ENCODE results near the gene POP7. TPM values are rescaled to one million over a fixed set of nuclear protein-coding genes. Genes with fewer than 3 reads are reported as not detected.
"Not testable (repeated sequence)": the region's sequence is repeated elsewhere in the genome, so short reads cannot be mapped to it uniquely, and the experiment has no call there.

The POP7 gene
- total RNA-seq, 2 experiments from 2014 or later = 43.6 to 53.4 TPM

DNA sequence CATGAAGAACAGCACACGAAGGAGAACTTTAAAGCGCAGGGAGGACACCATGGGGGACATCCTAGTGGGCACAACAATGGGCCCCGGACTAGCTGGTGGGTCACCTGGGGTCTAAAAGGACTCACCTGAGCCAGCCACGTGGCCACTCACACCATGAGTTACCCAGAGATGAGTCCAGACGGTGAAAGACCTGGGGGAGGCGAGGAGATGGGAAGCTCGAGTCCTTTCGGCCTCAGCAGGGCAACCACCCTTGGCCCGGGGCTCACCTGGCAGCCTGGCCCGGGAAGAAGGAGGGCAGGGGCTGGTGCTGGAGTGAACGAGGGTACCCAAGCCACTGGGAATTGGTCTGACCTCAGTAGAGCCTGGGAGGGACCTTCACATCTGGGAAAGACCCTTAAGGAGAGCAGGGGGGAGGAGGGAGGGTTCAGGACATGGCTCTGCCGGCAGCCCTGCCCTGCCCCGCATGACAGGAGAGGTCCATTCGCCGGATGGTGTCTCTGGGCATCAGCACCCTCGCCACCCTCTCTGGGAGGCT, 17.5 kb upstream of the POP7 start:
- Mint-ChIP-seq H3K27me3 (no peaks in the 10 kb centered on the region), H3K9me3 (ENCODE audit: low read depth) (no peaks in the 10 kb centered on the region), H3K27ac (peak overlapping the region; percentile 37), H3K4me3 (no peak overlapping the region), H3K4me1 (peaks cover 20% of the 10 kb centered on the region), H3K36me3 (peaks cover 9% of the 10 kb centered on the region)
- CTCF ChIA-PET = interaction anchor here (0.5 to 9.5 kb wide), 8 partner anchors 15 to 164 kb away, joined by 3 to 137 read pairs (median 25); partner anchors contain the start of genes GNB2, MOSPD3, POP7 and SLC12A9
- DNase-seq = no peak
- no peak for ATAC-seq

DNA sequence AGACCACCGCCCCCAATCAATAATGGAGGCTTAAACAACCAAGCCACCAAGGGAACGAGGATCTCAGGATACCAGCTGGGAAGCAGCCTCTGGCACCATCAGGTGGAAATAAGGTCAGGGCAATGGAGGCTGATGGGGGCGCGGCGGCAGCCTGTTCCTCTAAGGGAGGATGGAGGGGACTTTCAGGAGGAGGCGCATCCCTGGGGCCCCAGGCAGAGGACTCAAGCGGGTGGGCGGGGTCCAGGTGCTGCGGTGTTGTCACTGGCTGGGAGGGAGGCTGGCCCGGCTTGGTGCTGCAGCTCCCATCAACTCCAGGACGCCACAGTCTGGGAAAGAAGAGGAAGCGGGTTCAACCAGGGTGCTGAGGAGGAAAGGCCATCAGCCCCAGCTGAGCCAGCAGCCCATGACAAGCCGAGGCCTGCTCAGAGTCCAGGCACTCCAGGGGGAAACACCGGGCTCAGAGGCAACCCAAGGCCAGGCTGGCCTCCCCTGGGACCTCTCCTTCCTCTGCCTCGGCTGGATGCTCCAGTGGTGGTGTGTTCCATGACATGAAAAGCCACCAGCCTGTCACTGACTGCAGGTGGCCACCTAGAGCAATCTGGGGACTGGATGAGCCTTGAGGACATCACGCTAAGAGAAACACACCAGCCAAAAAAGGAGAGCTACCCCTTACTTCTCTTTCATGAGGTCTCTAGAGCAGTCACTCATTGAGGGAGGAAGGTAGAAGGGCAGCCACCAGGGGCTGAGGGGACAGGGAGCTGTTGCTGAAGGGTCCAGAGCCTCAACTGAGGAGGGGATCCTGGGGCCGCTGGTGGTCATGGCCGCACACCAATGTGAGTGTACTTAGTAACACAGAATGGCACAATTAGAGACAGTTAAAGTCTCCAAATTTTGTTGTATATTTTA, 16.4 kb upstream of the POP7 start:
- Mint-ChIP-seq H3K27me3 (no peaks in the 10 kb centered on the region), H3K9me3 (ENCODE audit: low read depth) (no peaks in the 10 kb centered on the region), H3K4me3 (no peak overlapping the region), H3K27ac (no peak overlapping the region), H3K4me1 (peaks cover 20% of the 10 kb centered on the region), H3K36me3 (peaks cover 9% of the 10 kb centered on the region)
- ATAC-seq = no peak
- no peak for DNase-seq
- CTCF ChIA-PET = interaction anchor here (0.7 to 9.5 kb wide), 12 partner anchors 10 to 163 kb away, joined by 3 to 137 read pairs (median 14); partner anchors contain the start of genes GNB2, MOSPD3, POP7 and SLC12A9

DNA sequence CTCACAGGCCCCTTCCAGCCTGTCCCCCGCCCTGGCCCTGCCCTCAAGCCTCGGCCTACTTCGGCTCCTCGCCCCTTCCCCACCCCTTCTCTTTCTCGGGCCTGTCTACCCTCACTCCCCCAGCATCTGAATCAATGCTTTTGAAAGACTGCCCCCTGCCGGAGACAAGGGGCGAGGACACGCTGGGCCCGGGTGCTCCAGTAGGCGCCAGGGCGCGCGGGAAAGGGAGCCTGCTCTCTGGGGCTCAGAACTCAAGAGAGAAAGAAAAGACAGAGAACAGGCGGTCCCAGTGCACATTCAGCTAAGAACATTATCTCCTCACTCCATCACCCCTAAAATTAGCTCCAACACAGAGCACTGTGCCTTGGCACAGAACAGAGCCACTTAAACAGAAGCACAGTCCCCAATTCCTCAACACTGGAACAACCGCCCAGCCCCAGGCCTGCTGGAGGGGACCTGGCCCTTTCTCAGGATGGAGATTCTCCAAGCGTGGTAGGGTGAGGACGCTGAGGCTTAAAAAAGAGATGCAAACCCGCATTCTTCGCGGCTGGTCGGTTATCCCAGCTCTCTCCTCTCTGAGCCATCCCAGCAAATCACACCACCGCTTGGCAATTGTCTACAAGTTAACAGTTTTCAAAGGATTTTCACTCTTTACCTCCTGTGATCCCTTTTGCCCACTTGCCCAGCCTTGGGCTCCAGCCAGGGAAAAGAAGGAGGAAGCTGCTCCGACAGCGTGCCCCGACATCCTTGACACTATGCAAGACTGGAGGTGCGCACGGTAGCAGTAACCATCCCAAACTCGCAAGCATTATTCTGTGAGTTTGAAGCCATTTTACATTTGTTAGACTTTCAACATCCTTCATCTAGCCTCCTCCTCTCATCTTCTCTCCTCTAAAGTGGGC, 14.0 kb upstream of the POP7 start:
- H3K27ac Mint-ChIP-seq = peak overlapping the region; percentile 71

DNA sequence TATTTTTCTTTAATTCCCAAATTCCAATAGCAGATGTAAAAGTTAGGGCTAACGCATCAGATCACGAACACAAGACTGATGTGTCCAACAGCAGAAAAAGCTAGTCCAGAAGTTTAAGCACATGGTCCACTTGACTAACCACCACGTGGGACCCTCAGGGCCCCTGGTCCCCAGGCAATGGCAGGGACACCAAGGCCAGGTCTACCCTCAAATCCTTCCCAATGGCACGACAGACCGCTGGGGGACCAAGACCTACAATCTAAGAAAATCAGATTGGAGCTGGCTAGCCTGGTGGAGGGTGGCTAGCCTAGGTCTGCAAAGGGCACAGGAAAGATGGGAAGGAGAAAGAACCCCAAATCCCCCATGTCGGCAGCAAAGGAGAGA, 13.4 kb upstream of the POP7 start:
- DNase-seq = no peak

More for the DNA sequence above, 14.0 kb upstream of the POP7 start:
- CTCF ChIA-PET = interaction anchor here (0.6 to 9.5 kb wide), 36 partner anchors 12 to 254 kb away, joined by 3 to 137 read pairs (median 5); partner anchors contain the start of genes FBXO24, GNB2, LRCH4 and MOSPD3
- peaks cover 28% of the 10 kb centered on the region for H3K4me1 Mint-ChIP-seq
- ATAC-seq (peak; percentile 76), DNase-seq (peak; percentile 86)
- peak overlapping the region; percentile 96 for H3K4me3 Mint-ChIP-seq
- peaks cover 5% of the 10 kb centered on the region for H3K36me3 Mint-ChIP-seq
- H3K27me3 Mint-ChIP-seq = peaks cover 13% of the 10 kb centered on the region
- no peaks in the 10 kb centered on the region for H3K9me3 Mint-ChIP-seq (ENCODE audit: low read depth)

DNA sequence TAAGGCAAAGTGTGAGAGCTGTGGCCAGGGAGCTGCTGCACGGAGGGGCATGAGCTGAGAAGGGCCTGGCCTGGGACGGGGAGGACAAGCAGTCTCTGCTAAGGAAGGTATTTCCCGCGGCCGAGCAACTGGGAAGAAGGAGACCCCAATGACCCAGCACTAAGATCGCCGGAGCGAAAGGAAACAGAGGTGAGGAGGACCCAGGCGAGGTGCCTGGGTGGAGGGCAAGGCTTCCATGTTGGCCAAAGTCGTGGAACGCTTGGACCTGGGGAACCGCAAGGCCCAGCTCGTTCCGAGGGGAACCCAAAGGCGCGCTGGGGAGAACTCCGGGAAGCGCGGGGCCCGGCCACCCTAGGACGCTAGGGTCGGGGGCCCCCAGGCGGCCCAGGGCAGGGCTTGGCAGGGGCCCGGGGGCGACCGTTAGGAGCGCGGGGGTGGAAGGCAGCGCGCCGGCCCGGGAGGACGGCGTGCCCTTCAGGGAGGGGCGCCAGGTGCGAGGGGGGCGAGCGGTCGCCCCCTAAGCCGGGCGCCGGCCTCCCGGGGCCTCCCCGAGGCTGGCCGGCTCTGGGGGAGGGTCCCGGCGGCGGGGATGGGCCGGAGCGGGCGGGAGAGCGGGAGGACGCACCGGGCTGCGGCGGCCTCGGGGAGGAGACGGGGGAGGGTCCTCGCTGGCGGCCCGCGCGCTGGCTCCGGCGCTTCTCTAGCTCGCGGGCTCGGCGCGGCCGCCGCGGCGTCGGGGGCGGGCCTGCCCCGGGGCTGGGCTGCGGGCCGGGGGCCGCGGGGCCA, 12.4 kb upstream of the POP7 start:
- peaks cover 28% of the 10 kb centered on the region for H3K4me1 Mint-ChIP-seq
- peaks cover 17% of the 10 kb centered on the region for H3K27me3 Mint-ChIP-seq
- peaks cover 5% of the 10 kb centered on the region for H3K36me3 Mint-ChIP-seq
- no peaks in the 10 kb centered on the region for H3K9me3 Mint-ChIP-seq (ENCODE audit: low read depth)
- H3K27ac Mint-ChIP-seq = peak overlapping the region; percentile 74
- CTCF ChIA-PET = interaction anchor here (1.0 to 9.5 kb wide), 22 partner anchors 10 to 256 kb away, joined by 3 to 137 read pairs (median 10); partner anchors contain the start of genes FBXO24, GNB2, LRCH4 and MOSPD3
- ATAC-seq (peak; percentile 60), DNase-seq (no peak)
- H3K4me3 Mint-ChIP-seq = peak overlapping the region; percentile 96

More for the DNA sequence above, 13.4 kb upstream of the POP7 start:
- peaks cover 5% of the 10 kb centered on the region for H3K36me3 Mint-ChIP-seq
- no peak overlapping the region for H3K27ac Mint-ChIP-seq
- peak overlapping the region; percentile 96 for H3K4me3 Mint-ChIP-seq
- CTCF ChIA-PET = interaction anchor here (1.0 to 9.5 kb wide), 28 partner anchors 11 to 255 kb away, joined by 3 to 137 read pairs (median 6); partner anchors contain the start of genes FBXO24, GNB2, LRCH4 and MOSPD3
- H3K27me3 Mint-ChIP-seq = peaks cover 17% of the 10 kb centered on the region
- H3K4me1 Mint-ChIP-seq = peaks cover 28% of the 10 kb centered on the region
- ATAC-seq = no peak
- H3K9me3 Mint-ChIP-seq (ENCODE audit: low read depth) = no peaks in the 10 kb centered on the region

DNA sequence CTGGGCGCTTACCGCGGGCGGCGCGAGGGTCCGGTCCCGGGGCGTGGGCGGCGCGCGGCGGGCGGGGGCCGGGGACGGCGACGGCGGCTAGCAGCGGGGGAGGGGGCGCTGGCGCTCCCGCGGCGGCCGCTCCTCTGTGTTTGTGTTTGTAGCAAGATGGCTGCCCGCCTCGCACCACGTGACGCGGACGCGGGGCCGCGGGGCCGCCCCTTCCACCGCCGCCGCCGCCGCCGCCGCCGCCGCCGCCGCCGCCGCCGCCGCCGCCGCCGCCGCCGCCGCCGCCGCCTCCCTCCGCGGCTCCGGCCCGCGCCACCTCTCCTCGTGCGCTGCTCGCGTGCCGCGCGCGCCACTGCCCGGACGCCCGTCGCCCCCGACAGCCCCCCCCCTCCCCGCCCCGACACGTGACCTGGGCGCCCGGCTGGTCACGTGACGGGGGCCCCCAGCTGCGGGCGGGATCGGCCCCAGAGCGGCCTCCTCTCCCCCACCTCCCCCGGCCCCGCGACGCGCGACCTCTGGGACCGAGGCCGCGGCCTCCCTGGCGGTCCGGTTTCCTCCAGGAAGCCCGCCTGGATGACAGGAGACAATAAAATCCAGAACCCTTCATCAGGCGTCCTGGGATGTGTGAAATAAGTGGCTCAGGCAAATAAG, 11.7 kb upstream of the POP7 start, which contains the start of gene GIGYF1:
Gene GIGYF1, minus strand, starts transcription at position 153 of the 648 bp plus-strand sequence. CDS start 6,012 bp downstream, outside the sequence.
- Mint-ChIP-seq H3K4me3 (peak within 1 kb of the TSS; percentile 96), H3K36me3 (peaks cover 5% of the 10 kb centered on the region), H3K4me1 (peaks cover 27% of the 10 kb centered on the region), H3K27me3 (peaks cover 21% of the 10 kb centered on the region), H3K9me3 (ENCODE audit: low read depth) (no peaks in the 10 kb centered on the region), H3K27ac (peak within 1 kb of the TSS; percentile 74)
- DNase-seq (peak; percentile 73), ATAC-seq (peak; percentile 75)
- CTCF ChIA-PET = interaction anchor here (1.0 to 9.5 kb wide), 8 partner anchors 10 to 158 kb away, joined by 4 to 137 read pairs (median 45); partner anchors contain the start of genes MOSPD3, POP7 and SLC12A9

DNA sequence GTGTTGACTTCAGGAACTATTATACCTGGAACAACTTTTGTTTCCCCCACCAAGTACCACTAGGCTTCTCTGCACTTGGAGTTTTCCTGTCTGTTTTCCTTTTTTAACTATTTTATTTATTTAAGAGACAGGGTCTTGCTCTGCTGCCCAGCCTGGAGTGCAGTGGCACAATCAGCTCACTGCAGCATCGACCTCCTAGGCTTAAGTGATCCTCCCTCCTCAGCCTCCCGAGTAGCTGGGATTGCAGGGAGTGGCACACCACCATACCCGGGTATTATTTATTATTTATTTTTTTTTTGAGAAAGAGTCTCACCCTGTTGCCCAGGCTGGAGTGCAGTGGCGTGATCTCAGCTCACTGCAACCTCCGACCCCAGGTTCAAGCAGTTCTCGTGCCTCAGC, 9.8 kb upstream of the POP7 start:
- Mint-ChIP-seq H3K27ac (no peak overlapping the region), H3K36me3 (peaks cover 5% of the 10 kb centered on the region), H3K4me1 (peaks cover 27% of the 10 kb centered on the region), H3K4me3 (peak overlapping the region; percentile 14), H3K27me3 (peaks cover 29% of the 10 kb centered on the region), H3K9me3 (ENCODE audit: low read depth) (no peaks in the 10 kb centered on the region)
- DNase-seq (no peak), ATAC-seq (no peak)
- CTCF ChIA-PET = interaction anchor here (1.0 to 9.5 kb wide), 6 partner anchors 8 to 157 kb away, joined by 3 to 137 read pairs (median 4); partner anchors contain the start of genes FBXO24, LRCH4, MOSPD3 and POP7

DNA sequence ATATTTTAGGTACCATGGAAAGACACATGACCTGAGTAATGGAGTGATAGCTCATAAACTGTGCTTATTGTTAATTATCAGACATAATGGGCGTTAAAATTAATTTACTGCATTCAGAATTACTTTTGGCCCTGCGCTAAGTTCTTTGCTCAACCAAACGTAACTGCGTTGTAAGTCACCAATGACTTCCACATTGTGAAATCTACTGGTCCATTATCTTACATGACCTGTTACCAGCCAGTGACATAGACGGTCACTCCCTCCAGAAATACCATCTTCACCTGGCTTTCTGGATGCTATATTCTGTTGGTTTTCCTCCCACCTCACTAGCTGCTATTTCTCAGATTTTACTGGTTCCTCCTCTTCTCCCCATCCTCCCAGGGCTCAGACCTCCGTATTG, 6.9 kb upstream of the POP7 start:
- no peak for DNase-seq
- H3K27ac Mint-ChIP-seq = no peak overlapping the region
- ATAC-seq = no peak
- no peaks in the 10 kb centered on the region for H3K9me3 Mint-ChIP-seq (ENCODE audit: low read depth)
- H3K27me3 Mint-ChIP-seq = peaks cover 34% of the 10 kb centered on the region
- H3K4me1 Mint-ChIP-seq = peaks cover 8% of the 10 kb centered on the region
- CTCF ChIA-PET = no interaction called here
- no peak overlapping the region for H3K4me3 Mint-ChIP-seq
- H3K36me3 Mint-ChIP-seq = no peaks in the 10 kb centered on the region

DNA sequence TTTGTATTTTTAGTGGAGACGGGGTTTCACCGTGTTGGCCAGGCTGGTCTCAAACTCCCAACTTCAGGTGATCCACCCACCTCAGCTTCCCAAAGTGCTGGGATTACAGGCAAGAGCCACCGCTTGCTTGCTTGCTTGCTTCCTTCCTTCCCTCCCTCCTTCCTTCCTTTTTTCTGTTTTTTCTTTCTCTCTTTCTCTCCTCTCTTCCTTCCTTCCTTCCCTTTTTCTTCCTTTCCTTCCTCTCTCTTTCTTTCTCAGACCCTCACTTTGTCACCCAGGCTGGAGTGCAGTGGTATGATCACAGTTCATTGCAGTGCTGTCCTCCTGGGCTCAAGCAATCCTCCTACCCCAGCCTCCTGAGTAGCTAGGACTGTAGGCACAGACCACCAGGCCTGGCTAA, 4.8 kb upstream of the POP7 start:
- not testable (repeated sequence) for H3K36me3 Mint-ChIP-seq; ATAC-seq; H3K4me3 Mint-ChIP-seq; H3K9me3 Mint-ChIP-seq (ENCODE audit: low read depth); H3K27ac Mint-ChIP-seq; DNase-seq; H3K4me1 Mint-ChIP-seq
- CTCF ChIA-PET = interaction anchor here (1.2 to 6.5 kb wide), 3 partner anchors 8 to 151 kb away, joined by 3 to 137 read pairs (median 6); partner anchors contain the start of genes GIGYF1 and SLC12A9
- H3K27me3 Mint-ChIP-seq = peaks cover 21% of the 10 kb centered on the region

DNA sequence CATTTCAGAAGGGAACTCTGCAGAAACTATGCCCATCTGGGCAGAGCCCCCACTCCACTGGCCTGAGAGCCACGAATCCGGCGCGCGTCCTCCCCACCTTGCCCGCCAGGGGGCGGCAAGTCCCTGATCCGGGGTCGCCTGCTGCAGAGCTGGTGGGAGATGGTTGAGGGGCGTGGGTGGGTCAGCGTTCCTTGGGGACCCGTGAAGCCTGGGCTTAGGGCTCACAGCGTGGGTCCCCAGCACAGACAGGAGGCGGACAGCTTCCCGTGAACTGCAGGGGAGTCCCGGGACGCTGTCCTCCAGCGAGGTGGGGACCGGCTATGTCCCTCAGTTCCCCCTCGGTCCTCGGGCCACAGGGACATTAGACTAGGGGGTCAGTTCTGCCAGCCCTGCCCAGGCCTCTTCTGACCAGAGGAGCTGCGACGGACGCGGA, 585 bp upstream of the POP7 start:
- Mint-ChIP-seq H3K27ac (peak overlapping the region; percentile 92), H3K4me3 (peak overlapping the region; percentile 94), H3K36me3 (peaks cover 4% of the 10 kb centered on the region), H3K9me3 (ENCODE audit: low read depth) (no peaks in the 10 kb centered on the region), H3K27me3 (peaks cover 5% of the 10 kb centered on the region), H3K4me1 (peaks cover 24% of the 10 kb centered on the region)
- CTCF ChIA-PET = interaction anchor here (0.6 to 6.5 kb wide), 56 partner anchors 9 to 380 kb away, joined by 3 to 137 read pairs (median 5); partner anchors contain the start of genes AGFG2, FBXO24, GIGYF1 and MOSPD3
- DNase-seq (peak; percentile 88), ATAC-seq (peak; percentile 64)

DNA sequence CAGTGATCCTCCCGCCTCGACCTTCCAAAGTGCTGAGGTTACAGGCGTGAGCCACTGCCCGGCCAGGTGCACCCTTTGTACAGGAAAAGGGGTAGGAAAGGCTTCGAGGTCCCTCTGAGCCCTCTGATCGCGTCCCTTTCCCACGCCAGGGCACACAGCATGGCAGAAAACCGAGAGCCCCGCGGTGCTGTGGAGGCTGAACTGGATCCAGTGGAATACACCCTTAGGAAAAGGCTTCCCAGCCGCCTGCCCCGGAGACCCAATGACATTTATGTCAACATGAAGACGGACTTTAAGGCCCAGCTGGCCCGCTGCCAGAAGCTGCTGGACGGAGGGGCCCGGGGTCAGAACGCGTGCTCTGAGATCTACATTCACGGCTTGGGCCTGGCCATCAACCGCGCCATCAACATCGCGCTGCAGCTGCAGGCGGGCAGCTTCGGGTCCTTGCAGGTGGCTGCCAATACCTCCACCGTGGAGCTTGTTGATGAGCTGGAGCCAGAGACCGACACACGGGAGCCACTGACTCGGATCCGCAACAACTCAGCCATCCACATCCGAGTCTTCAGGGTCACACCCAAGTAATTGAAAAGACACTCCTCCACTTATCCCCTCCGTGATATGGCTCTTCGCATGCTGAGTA, 871 bp downstream of the POP7 start:
- no peak for DNase-seq
- CTCF ChIA-PET = interaction anchor here (1.3 to 6.5 kb wide), 11 partner anchors 8 to 371 kb away, joined by 3 to 137 read pairs (median 7); partner anchors contain the start of genes GIGYF1, SLC12A9 and SRRT
- no peak for ATAC-seq
- Mint-ChIP-seq H3K4me3 (peak overlapping the region; percentile 94), H3K9me3 (ENCODE audit: low read depth) (no peaks in the 10 kb centered on the region), H3K4me1 (peaks cover 24% of the 10 kb centered on the region), H3K27me3 (no peaks in the 10 kb centered on the region), H3K27ac (peak overlapping the region; percentile 92), H3K36me3 (peaks cover 4% of the 10 kb centered on the region)

Data from activated CD8-positive, alpha-beta memory T cell treated with anti-CD3 and anti-CD28 coated beads, Interleukin-2, amount 10 ng/mL, durations not matched to agents 7 days and 5 days (primary cell).